DMS153 (cell line): ENCODE results near the gene UBE2D1.
A peak's percentile ranks its signal among the peaks of the same experiment; 100 is the strongest.
"Not testable (repeated sequence)": the region's sequence is repeated elsewhere in the genome, so short reads cannot be mapped to it uniquely, and the experiment has no call there.

Experiments
- DNase-seq: peaks from one replicate; lab custom pipeline; 2025; lab: John Stamatoyannopoulos, UW

UBE2D1 gene

DNA sequence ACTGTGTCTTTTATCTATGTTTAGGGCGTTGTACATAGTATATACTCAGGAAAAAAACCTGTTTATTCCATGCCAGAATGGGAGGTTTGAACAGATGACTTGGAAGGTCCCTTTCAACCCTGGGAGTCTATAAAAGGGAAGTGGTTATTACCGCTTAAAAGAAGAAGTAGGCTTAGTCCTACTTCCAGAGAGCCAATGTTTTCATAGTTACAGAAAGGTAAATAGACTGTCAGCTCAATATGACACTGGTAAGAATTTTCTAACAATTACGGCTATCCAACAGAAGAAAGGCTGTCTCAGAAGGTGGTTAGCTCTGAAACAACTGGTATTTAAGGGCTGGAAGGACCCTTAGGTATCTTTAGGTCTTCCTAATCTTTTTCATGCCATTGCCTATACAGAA lies 49.3 kb downstream of the UBE2D1 start:
- no peak for DNase-seq

DNA sequence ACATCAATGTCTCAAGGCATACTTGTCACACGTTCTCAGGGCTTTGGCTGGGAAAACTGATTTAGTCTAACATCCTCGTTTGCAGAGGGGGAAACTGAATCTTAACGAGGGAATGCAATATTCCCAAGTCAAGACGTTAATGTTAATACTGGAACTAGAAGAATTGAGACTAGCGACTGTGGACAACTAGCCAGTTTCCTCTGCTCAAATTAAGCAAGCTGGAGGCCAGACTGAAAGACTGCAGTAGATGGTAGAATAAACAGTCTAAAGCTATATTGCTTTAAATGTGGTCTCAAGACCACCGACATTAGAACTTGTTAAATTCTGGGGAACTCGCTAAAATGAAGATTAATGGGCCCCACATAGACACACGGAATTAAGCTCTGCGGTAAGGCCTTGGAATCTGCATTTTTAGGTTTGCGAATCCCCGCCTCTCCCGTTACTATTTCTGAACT lies 49.8 kb downstream of the UBE2D1 start:
- DNase-seq: no peak

DNA sequence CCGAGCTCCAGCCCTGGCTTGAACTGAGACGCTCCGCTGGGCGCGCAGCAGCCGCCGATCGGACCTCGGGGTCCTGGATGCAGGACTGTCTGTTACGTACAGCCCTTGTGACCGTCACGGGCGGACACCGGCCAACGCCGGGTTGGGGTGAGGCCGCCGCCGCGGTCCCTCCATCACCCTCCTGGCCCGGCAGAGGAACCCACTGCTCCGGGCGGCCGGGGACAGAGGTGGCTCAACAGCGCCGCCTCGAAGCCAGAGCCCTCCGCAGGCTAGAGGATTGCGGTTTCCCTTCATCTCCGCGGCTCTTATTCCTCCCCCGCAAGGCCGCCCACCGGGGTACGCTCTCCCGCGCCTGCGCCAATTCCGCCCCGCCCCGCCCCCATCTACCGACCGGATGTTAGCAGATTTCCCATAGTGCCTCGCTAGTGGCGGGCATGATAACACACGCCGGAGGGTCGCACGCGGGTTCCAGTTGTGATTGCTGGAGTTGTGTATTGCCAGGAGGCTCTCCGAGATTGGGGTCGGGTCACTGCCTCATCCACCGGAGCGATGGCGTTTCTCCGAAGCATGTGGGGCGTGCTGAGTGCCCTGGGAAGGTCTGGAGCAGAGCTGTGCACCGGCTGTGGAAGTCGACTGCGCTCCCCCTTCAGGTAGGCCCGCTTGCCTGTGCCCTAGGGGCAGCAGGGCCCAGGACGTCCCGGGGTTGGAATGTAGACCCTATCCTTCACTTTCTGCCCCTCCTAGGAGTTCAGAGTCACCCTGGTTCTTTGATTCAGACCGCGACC lies 50.4 kb downstream of the UBE2D1 start, which contains the start of gene TFAM:
TFAM (plus strand) TSS at position 412 of the 785 bp plus-strand sequence; CDS start at position 550, 138 bp downstream.
- DNase-seq: peak; percentile 91

DNA sequence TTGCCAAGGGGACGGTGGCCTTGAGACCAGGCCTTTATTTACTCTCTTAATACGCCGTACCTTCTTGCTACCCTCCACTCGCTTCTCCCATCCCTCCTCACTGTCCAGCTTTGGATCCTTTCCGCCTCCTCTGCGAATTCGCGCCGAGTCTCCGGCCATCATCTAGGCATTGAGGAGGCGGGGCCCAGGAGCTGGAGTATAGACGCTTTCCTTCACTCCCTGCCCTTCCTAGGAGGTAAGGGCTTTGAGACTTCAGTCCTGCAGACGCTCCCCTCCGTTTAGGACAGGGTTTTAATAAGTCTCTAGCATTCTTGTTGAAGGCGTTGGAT lies 50.9 kb downstream of the UBE2D1 start:
- no peak for DNase-seq

DNA sequence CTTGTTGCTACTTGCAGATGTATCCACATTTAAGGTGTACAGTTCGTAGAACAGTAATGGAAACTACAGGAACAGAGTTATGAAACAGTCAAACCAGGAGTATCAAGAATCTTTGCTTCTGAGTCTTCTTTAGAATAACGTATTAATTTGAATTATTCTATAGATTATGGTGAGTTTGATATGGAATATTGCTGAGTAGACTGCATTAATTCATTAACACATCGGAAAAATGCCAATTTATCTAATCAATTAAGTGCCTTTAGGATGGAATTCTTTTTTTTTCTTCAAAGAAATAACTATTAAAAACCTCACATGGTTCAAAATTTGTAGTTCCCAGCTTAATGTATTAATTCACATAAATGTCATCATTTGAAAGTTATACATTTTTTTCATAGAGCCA lies 54.2 kb downstream of the UBE2D1 start:
- no peak for DNase-seq

DNA sequence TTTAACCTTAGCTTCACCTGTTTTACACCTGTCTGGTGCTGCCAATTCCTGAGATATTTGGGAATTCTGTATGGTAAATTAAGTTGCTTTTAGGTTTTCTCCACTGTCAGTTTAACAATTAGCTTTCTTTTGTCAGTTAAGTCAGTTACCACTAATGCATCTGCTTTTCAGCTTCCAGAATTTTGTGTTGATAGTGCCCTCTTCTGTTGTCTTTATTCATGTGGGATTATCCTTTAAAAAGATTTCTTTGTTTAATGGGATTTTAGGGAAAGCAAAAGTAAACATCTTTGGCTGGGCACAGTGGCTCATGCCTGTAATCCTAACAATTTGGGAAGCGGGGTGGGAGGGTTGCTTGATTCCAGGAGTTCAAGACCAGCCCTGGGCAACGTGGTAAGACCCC lies 58.5 kb downstream of the UBE2D1 start:
- no peak for DNase-seq

DNA sequence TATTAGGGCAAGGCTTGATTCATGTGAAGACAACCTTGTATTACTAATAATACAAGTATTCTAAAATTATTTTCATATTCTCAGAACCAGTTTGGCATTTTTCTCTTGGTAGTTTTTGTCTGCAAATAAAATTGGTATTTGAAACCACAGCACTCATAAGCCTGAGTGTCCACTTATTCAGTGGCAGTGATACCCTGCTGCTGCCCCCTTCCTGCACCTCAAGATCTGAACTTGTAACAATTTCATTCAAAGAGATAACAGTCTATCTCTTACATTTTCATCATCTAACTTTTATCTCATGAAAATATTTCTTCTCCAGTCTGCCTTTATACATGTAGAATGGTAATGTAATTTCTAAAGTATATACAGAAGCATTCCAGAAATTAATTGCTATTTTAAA lies 59.7 kb downstream of the UBE2D1 start:
- DNase-seq: no peak

DNA sequence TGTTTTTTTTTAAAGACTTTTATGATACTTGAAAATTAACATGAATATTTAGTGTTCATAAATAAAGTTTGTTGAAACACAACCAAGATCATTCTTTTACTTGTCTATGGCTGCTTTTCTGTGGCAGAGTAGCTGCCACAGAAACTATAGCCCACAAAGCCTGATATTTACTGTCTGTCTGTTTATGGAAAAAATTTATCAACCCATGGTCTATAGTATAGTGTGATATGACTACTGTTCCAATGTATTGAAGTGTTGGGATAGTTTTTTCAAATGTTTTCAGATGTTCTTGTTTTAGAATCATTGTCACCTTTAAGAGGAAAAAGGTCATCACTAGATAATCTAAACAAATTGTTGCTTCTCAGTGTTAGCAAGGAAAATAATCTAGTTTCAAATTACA lies 61.3 kb downstream of the UBE2D1 start:
- no peak for DNase-seq

DNA sequence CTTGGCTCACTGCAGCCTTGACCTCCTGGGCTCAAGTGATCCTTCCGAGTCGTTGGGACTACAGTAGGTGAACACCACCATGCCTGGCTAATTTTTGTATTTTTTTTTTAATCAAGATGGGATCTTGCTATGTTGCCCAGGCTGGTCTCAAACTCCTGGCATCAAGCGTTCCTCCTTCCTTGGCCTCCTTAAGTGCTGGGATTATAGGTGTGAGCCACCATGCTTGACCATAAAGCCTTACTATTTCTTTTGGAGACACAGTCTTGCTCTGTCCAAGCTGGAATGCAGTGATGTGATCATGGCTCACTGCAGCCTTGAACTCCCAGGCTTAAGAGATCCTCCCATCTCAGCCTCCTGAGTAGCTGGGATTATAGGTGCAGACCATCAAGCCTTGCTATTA lies 63.0 kb downstream of the UBE2D1 start:
- DNase-seq: no peak

DNA sequence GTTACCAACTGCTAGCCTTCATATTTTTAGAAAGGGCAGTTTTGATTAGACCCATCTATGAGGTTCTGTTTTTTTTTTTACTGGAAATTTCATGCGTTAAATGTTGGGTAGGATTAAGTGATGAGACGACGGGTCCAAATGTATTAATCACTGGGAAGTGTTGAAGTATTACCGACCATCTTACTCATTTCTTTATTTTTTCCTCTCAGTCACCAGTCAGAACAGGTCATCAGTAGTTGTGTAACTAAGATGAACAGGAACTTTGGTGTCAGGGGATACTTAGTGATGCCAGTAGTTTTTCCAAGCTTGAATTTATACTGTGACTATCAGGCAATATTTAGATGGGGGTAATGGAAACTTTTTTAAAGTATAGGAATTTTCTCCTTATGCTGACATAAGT lies 64.6 kb downstream of the UBE2D1 start:
- no peak for DNase-seq

DNA sequence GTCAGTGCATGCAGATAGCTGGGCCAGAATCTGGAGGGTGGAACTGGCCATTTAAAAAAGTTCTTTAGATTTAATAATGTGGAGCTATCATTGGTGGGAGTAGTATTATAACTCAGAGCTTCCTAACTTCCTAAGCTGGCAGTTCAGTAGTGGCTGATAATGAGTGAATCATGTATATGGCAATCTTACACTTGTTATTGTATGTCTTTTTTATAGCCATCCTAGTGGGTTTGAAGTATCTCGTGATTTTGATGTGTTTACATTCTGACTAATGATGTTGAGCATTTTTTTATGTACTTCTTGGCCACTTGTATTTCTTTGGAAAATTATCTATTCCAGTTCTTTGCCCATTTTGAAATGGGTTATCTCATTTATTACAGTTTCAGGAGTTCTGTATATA lies 65.8 kb downstream of the UBE2D1 start:
- DNase-seq: no peak

DNA sequence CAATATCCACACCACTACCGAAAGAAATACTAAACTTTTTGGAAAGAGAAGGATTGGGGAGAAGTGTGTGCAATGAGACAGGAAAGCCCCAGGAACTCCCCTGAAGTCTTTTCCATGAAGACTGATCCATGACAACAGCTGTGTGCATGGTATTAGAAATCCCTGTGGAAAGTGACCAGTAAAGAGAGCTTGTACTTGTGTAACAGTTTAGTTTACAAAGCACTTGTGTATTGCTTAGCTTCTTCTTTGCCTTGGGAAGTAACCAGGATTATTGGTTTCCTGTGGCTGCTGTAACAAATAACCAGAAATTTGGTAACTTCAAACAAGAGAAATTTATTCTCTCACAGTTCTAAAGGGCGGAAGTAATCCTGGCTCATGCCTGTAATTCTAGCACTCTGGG lies 69.2 kb downstream of the UBE2D1 start:
- DNase-seq: no peak

DNA sequence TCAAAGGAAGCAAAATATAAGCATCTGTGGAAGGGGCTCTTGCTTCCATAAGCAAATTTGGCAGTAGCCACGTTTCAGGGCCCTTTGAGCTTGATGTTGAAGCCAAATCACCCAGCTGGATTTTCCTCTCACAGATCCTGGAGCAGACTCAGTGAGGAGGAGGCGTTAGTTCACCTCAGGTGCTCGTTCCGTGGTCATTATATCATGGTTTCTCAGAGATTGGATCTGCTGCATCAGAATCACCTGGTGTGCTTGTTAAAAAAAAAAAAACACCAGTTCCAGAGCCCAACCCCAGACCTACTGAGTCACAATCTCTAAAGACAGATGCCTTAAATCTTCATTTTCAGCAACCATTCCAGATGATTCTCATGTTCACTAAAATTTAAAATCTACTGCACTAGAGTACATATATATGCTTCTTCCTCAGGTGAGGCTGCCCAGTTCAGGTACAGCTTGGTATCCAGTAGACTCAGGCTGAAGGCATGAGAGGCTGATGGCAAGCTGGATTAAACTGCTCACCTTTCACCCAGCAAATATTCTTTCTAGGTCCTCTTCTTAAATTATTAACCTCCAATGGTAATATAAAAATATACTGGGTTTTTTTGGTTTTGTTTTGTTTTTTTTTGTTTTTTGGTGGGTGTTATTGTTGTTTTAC lies 75.3 kb downstream of the UBE2D1 start:
- DNase-seq: no peak

DNA sequence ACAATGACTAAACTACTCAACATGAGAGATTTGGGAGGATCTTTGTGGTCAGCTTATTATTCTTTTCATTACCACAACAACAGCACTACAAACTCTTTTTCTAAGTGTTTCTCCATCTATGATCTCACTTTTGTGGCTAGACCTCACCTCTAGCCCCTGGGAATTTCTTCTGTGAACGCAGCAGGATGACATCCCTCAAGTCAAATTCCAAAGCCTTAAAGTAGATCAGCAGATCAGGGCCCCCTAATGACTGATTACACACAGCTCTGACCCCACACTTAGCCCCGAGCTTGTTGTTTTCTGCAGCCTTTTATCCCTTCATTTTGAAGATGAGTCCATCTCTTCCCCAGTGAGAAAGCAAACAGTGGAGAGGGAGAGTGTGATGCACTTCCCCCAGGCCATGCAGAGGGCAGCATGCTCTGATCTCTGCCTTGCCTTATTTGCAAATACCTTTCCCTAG lies 77.7 kb downstream of the UBE2D1 start:
- DNase-seq: no peak

DNA sequence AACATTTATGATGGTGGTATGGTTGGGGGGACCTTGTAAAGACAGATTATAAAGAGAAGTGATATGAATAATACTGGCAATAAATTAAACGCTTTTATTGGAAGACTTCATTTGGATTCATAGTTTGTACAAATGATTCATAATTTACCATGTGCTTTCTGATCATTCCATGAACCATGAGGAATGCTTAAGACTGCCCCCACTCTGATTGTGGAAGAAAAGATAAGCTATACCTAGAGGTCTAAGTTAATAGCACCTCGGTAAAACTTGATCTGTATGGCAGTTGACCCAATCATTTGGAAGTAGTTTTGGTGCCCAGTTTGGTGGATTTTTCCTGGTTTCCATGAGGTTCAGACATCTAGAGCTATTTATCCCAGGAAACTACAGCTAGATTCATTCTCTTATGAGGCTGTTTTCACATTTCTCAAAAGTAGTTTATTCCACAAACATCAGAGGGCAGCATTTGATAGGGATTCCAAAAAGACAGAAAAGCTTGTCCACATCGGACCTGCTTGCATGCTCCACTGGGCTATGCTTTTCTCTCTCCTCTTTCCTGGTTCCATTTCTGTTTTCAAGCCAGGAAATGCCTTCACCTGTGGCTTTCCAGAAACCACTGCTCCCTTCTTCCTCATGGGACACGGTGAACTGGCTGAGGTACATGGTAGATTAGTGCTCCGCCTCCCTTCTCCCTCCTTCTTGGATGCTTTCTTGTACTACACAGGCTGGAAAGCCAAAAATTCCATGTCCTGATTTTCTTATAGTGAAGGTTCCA lies 79.7 kb downstream of the UBE2D1 start:
- peak; percentile 21 for DNase-seq

DNA sequence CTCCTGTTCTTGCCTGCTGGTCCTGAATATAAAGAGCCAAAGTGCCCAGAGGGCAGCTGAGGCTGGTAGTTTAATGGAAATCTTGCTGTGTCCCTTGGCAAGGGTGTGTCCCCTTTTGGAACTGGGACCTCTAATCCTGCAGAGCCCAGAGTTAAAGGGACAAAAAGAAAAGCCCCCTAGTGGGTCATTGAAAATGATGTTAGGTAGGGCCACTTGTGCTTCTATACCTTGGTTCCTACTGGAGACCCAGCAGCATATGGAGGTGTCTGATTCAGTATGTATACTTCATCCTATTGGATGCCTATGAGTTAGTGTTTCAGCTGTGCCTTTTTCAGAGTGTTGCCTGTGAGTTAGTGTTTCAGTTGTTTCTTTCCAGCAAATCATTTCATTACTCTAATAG lies 81.0 kb downstream of the UBE2D1 start:
- DNase-seq: no peak

DNA sequence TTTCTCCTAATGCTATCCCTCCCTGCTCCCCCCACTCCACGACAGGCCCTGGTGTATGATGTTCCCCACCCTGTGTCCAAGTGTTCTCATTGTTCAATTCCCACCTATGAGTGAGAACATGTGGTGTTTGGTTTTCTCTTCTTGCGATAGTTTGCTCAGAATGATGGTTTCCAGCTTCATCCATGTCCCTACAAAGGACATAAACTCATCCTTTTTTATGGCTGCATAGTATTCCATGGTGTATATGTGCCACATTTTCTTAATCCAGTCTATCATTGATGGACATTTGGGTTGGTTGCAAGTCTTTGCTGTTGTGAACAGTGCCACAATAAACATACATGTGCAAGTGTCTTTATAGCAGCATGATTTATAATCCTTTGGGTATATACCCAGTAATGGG lies 83.1 kb downstream of the UBE2D1 start:
- not testable (repeated sequence) for DNase-seq
